ENCODE results near the gene RXRB. TPM values are rescaled to one million over a fixed set of nuclear protein-coding genes. Genes with fewer than 3 reads are reported as not detected.

Gene RXRB
- total RNA-seq, 2 donors from 2014 or later, result 43.9 to 50.4 TPM

DNA sequence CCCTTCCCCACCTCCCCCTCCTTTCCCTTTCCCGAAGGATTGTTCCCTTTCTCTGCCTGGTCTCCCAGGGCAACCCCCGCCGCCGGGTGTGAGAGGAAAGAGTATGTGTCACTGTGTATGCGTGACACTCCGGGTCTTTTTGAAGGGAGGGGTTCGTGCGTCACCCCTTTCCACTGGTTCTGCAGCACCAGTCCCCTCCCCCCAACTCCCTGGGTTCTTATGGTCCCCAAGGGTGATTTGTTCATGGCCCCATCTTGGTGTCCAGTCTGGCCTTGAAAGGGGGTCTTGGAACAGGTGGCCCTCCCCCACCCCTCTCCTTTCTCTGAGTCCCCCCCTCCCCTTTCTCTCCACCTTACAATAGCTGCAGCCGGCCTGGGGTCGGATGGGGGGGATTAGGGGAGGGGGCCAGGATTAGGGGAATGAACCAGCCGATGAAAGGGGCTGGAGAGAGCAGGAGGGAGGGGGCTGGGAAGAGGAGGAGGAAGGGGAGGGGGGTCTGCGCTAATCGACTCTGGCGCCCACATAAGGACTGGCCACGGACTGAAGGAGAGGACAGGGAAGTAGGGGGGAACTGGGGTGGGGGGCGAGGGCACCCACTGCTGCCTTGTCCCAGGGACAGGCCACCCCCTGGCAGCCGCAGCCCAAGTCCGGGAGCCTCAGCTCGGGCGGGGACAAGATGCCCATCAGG, 6.5 kb upstream of the RXRB start:
- ATAC-seq (no peak), DNase-seq (ENCODE audit: low spot score) (no peak)
- H3K4me1 Mint-ChIP-seq (ENCODE audit: low read depth in 2 of 2), result peaks cover 56 to 57% of the 10 kb centered on the region in 2 donors
- peaks cover 0 to 3% of the 10 kb centered on the region in 2 donors for H3K27me3 Mint-ChIP-seq
- H3K36me3 Mint-ChIP-seq, result peaks cover 19% of the 10 kb centered on the region
- H3K27ac Mint-ChIP-seq, result peak overlapping the region in 1 of 2 donors; percentile 87
- no peaks in the 10 kb centered on the region for H3K9me3 Mint-ChIP-seq
- H3K4me3 Mint-ChIP-seq, result peak overlapping the region; percentile 89

DNA sequence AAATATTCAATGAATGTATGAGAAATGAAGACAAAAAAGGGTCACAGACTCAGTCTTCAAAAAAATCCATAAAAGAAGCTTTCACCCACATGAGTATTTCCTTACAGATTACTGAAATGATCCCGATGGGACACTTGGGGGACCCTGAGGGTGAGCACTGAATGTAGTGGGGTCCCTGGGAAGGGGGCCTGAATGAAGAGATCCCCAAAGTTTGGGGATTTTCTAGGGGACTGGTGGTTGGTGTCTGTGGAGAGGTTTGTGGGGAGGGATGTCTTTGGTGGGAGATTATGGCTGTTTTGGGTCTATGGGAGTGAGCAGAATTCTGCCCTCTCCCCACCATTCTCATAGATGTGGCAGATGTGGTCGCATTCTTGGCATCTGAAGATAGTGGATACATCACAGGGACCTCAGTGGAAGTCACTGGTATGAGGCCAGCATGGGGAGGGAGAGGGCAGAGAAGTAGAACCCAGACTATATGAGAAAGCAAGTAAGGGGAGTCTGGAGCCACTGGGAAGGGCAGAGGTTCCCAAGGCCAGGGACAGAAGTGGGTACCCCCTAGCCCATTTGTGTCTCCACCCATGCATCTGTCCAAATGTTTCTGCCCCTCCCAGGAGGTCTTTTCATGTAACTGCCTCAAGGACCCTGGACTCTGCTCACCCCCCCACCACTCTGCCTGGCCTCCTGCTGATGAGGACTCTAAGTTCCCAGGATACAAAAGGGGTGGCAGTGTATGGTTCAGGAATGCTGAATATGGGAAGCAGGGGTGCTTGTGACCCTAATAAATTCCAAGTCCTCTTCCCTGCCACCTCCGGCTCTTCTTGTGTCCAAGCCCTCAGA, 5.8 kb upstream of the RXRB start:
- Mint-ChIP-seq H3K27me3 (peaks cover 0 to 3% of the 10 kb centered on the region in 2 donors), H3K4me3 (peak overlapping the region; percentile 100), H3K9me3 (no peaks in the 10 kb centered on the region), H3K4me1 (ENCODE audit: low read depth in 2 of 2) (peaks cover 60 to 62% of the 10 kb centered on the region in 2 donors), H3K27ac (peak overlapping the region; percentile 88 to 98), H3K36me3 (peaks cover 20% of the 10 kb centered on the region)
- no peak for ATAC-seq
- no peak for DNase-seq (ENCODE audit: low spot score)

DNA sequence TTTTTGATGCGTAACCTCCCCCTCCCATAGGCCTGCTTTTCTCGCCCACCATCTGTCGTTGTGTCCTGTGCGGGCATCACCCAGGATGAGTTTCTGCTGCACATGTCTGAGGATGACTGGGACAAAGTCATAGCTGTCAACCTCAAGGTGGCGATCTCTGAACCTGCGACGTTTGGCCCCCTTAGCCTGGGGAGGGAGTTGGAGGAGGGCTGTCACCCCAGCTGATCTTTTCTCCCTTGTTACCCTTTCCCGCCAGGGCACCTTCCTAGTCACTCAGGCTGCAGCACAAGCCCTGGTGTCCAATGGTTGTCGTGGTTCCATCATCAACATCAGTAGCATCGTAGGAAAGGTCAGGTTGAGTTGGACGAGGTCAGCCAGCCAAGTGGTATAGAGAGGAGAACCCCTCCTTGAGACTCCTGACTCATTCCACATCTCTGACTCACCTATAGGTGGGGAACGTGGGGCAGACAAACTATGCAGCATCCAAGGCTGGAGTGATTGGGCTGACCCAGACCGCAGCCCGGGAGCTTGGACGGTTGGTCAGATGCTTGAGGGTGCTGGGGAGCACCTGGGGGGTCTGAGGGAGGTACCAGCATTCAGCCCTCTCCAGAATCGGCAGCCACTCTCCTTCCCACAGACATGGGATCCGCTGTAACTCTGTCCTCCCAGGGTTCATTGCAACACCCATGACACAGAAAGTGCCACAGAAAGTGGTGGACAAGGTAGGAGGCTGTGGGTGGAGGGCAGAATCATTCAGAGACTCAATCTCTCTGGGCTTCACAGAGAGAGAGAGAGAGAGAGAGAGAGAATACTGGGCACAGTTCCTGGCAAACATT, 4.9 kb upstream of the RXRB start:
- DNase-seq (ENCODE audit: low spot score), result no peak
- no peak for ATAC-seq
- Mint-ChIP-seq H3K9me3 (no peaks in the 10 kb centered on the region), H3K36me3 (peaks cover 25% of the 10 kb centered on the region), H3K27ac (peak overlapping the region; percentile 88 to 98), H3K4me3 (peak overlapping the region; percentile 100), H3K4me1 (ENCODE audit: low read depth in 2 of 2) (peaks cover 65 to 69% of the 10 kb centered on the region in 2 donors), H3K27me3 (peaks cover 0 to 3% of the 10 kb centered on the region in 2 donors)

DNA sequence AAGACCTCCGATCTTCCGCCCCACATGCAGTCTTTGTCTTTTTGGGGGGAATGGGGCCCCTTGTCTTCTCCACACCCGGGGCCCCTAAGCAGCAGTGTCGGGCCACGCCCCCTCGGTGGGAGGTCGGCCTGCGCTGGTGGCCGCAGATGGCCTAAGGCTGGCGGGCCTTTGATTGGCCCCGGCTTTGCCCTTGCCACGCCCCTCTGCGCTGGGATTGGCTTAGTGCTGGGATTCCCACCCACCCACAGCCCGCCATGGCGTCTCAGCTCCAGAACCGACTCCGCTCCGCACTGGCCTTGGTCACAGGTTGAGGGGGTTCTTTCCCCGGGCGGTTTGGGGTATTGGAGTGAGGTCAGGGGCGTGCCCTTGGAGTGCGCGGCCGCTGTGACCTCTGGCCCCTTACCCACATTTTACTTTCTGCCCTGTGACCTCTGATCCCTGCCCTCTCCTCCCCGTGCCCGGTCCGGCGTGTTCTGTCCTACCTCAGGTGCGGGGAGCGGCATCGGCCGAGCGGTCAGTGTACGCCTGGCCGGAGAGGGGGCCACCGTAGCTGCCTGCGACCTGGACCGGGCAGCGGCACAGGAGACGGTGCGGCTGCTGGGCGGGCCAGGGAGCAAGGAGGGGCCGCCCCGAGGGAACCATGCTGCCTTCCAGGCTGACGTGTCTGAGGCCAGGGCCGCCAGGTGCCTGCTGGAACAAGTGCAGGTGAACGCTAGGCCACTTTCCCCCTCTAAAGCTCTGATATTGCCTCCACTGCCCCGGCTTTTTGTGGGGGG, 4.1 kb upstream of the RXRB start, which contains the start of gene HSD17B8:
TSS of gene HSD17B8 (plus strand) at position 241 of the 776 bp plus-strand sequence. CDS start at position 255, 14 bp downstream.
- H3K36me3 Mint-ChIP-seq, result peaks cover 25% of the 10 kb centered on the region
- DNase-seq (ENCODE audit: low spot score), result peak; percentile 93

DNA sequence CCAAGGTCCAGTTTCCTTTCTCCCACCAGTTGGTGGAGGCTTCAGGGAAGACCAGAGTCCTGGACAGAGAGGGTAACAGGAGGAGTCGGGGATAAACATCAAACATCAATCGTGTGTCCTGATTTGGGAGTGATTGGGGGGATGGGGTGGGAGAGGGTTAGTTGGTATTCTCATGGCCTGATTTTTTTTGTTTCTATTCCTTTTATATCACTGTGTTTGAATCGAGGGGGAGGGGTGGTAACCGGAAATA, 3.6 kb upstream of the RXRB start:
- H3K4me3 Mint-ChIP-seq, result peak overlapping the region; percentile 100
- ATAC-seq, result no peak
- H3K4me1 Mint-ChIP-seq (ENCODE audit: low read depth in 2 of 2), result peaks cover 60 to 64% of the 10 kb centered on the region in 2 donors
- H3K27me3 Mint-ChIP-seq, result peaks cover 0 to 3% of the 10 kb centered on the region in 2 donors
- H3K9me3 Mint-ChIP-seq, result no peaks in the 10 kb centered on the region
- peaks cover 25% of the 10 kb centered on the region for H3K36me3 Mint-ChIP-seq
- no peak for DNase-seq (ENCODE audit: low spot score)
- H3K27ac Mint-ChIP-seq, result peak overlapping the region; percentile 98 to 100

More for the DNA sequence above, 4.1 kb upstream of the RXRB start, which contains the start of gene HSD17B8:
- Mint-ChIP-seq H3K4me3 (peak within 1 kb of the TSS; percentile 100), H3K27ac (peak within 1 kb of the TSS; percentile 98 to 100), H3K4me1 (ENCODE audit: low read depth in 2 of 2) (peaks cover 63 to 65% of the 10 kb centered on the region in 2 donors), H3K27me3 (peaks cover 0 to 3% of the 10 kb centered on the region in 2 donors), H3K9me3 (no peaks in the 10 kb centered on the region)
- peak; percentile 77 to 81 for ATAC-seq

DNA sequence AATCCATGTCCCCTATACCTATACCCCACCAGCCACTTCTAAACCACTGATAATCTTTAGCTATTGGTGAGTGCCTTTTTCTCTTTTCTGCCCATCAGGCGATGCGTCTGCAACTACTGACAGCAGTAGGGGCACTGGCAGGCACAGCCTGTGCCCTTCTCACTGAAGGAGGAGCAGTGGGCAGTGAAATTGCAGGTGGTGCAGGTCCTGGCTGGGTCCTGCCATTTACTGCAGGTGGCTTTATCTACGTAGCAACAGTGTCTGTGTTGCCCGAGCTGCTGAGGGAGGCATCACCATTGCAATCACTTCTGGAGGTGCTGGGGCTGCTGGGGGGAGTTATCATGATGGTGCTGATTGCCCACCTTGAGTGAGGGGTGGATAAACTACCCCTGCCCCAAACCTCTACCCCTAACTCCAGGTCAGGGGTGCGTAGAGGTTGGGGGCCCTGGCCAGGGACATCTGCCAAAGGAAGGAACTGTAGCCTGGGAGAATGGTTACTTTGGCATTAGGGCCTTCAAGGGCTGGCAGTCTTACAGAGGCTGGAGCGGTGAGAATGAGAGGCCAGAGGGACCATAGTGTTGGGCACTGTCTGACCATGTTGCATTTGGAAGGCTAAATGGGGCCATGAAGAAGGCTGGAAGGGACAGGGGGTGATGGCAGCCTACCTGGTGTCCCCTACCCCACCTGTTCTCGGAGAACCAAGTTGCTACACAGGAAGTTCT, 3.1 kb upstream of the RXRB start:
- H3K4me1 Mint-ChIP-seq (ENCODE audit: low read depth in 2 of 2), result peaks cover 60 to 65% of the 10 kb centered on the region in 2 donors
- DNase-seq (ENCODE audit: low spot score) (no peak), ATAC-seq (no peak)
- H3K4me3 Mint-ChIP-seq, result peak overlapping the region; percentile 100
- peak overlapping the region; percentile 98 to 100 for H3K27ac Mint-ChIP-seq
- peaks cover 0 to 3% of the 10 kb centered on the region in 2 donors for H3K27me3 Mint-ChIP-seq
- peaks cover 25% of the 10 kb centered on the region for H3K36me3 Mint-ChIP-seq
- H3K9me3 Mint-ChIP-seq, result no peaks in the 10 kb centered on the region

DNA sequence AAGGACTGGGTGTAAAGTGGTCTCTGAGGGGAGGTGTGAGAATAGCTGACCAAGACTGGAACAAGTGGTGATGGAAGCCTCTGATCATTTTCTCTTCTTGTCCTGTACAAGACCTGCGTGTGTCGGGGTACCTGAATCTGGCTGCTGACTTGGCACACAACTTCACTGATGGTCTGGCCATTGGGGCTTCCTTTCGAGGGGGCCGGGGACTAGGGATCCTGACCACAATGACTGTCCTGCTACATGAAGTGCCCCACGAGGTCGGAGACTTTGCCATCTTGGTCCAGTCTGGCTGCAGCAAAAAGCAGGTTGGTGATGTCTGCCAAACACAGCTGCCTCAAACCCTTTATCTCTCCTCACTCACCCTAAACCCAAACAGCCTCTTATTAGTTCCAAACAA, 2.3 kb upstream of the RXRB start:
- H3K27me3 Mint-ChIP-seq, result peaks cover 0 to 3% of the 10 kb centered on the region in 2 donors
- H3K27ac Mint-ChIP-seq, result peak overlapping the region; percentile 98 to 100
- peak overlapping the region; percentile 100 for H3K4me3 Mint-ChIP-seq
- no peaks in the 10 kb centered on the region for H3K9me3 Mint-ChIP-seq
- no peak for DNase-seq (ENCODE audit: low spot score)
- ATAC-seq, result no peak
- peaks cover 25% of the 10 kb centered on the region for H3K36me3 Mint-ChIP-seq
- H3K4me1 Mint-ChIP-seq (ENCODE audit: low read depth in 2 of 2), result peaks cover 67 to 72% of the 10 kb centered on the region in 2 donors

DNA sequence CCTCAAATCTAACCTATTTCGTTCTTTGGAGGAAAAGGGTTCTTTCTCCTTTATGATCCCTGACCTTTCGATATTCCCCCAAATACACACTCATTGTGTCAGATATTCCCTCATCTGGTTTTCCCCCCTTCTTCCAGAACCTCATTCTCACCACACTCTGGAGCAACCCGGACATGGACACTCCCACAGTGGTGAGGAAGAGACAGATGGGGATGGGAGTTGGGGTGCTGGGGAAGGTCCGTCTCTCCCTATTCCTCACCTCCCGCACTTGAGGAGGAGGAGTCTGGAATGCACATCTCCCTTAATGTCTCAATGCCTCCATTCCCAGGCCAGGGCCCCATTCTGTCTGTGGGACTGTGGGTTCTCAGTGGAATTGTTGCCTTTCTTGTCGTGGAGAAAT, 1.5 kb upstream of the RXRB start:
- Mint-ChIP-seq H3K27ac (peak overlapping the region; percentile 98 to 100), H3K9me3 (no peaks in the 10 kb centered on the region), H3K36me3 (peaks cover 30% of the 10 kb centered on the region), H3K4me3 (peak overlapping the region; percentile 100), H3K4me1 (ENCODE audit: low read depth in 2 of 2) (peaks cover 76% of the 10 kb centered on the region in 2 donors), H3K27me3 (peaks cover 0 to 3% of the 10 kb centered on the region in 2 donors)
- no peak for DNase-seq (ENCODE audit: low spot score)
- no peak for ATAC-seq

DNA sequence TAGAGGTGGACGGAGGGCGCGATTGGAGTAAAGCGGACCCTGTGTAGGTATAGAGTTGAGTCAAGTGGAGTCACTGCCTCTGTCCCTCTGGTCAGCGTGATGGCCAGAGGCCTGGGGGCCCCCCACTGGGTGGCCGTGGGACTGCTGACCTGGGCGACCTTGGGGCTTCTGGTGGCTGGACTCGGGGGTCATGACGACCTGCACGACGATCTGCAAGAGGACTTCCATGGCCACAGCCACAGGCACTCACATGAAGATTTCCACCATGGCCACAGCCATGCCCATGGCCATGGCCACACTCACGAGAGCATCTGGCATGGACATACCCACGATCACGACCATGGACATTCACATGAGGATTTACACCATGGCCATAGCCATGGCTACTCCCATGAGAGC, 681 bp upstream of the RXRB start:
- no peak for DNase-seq (ENCODE audit: low spot score)
- no peak for ATAC-seq
- no peaks in the 10 kb centered on the region for H3K9me3 Mint-ChIP-seq
- H3K4me3 Mint-ChIP-seq, result peak overlapping the region; percentile 100
- peaks cover 36% of the 10 kb centered on the region for H3K36me3 Mint-ChIP-seq
- peaks cover 0 to 3% of the 10 kb centered on the region in 2 donors for H3K27me3 Mint-ChIP-seq
- H3K27ac Mint-ChIP-seq, result peak overlapping the region; percentile 98 to 100
- H3K4me1 Mint-ChIP-seq (ENCODE audit: low read depth in 2 of 2), result peaks cover 72 to 78% of the 10 kb centered on the region in 2 donors

DNA sequence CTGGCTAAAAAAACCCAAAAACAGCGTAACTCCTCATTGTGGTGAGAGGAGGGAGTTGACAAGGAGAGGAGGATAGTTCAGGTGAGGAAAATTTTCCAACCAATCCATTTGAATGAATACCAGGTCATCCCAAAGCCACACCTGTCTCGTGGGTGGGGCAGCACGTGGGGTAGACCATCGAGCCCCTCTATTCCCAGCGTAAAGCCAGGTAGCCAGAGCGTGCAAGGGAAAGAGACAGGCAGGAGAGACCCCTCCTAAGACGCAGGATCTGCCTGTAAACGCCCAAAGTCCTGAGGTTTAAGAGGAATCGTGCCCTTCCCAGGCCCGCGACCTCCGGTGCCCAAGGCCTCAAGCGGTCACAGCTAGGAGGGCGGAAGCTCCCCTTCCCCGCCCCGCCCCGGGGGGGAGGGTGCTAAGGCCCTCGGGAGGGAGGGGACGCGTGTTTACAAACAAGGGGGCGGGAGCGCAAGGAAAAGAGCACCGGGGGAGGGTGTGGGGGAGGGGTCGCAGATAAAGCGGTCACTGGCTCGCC, 712 bp downstream of the RXRB start:
- H3K4me3 Mint-ChIP-seq, result peak overlapping the region; percentile 100
- H3K9me3 Mint-ChIP-seq, result no peaks in the 10 kb centered on the region
- DNase-seq (ENCODE audit: low spot score) (peak; percentile 89), ATAC-seq (peak; percentile 66 to 71)
- H3K27ac Mint-ChIP-seq, result peak overlapping the region; percentile 98 to 100
- H3K4me1 Mint-ChIP-seq (ENCODE audit: low read depth in 2 of 2), result peaks cover 59 to 68% of the 10 kb centered on the region in 2 donors
- H3K27me3 Mint-ChIP-seq, result no peaks in the 10 kb centered on the region
- H3K36me3 Mint-ChIP-seq, result peaks cover 46% of the 10 kb centered on the region

DNA sequence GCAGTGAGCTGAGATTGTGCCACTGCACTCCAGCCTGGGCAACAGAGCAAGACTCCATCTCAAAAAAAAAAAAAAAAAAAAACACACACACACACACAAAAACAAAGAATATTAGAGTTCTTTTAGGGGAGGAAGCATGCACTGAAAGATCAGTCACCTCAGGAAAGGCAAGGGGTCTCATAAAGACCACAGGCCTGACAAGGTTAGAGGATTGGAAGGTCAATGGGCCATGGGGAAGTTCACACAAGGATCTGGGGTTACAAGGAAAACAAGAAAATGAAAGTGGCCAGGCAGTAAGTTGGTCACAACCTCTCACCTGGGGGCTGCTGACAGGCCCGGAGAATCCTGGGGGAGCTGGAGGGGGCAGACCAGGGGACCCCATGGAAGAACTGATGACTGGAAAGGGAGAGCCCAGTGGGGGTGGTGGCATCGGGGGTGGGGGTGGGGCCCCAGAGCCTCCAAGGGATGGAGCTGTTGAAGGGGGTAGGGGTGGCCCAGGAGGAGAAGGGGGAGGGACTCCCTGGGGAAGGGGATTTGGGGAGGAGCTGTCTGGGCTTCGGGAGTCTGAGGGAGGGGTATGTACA, 1.5 kb downstream of the RXRB start:
- ATAC-seq (no peak), DNase-seq (ENCODE audit: low spot score) (peak; percentile 12)
- peak overlapping the region; percentile 98 to 100 for H3K27ac Mint-ChIP-seq
- peaks cover 46% of the 10 kb centered on the region for H3K36me3 Mint-ChIP-seq
- peaks cover 54 to 63% of the 10 kb centered on the region in 2 donors for H3K4me1 Mint-ChIP-seq (ENCODE audit: low read depth in 2 of 2)
- H3K4me3 Mint-ChIP-seq, result peak overlapping the region; percentile 100
- no peaks in the 10 kb centered on the region for H3K9me3 Mint-ChIP-seq
- no peaks in the 10 kb centered on the region for H3K27me3 Mint-ChIP-seq

All from natural killer cell treated with Interleukin-12 subunit alpha and Interleukin-12 subunit beta and Interleukin-15 and Interleukin-18, amount 100 ng/mL, for 72 hours (primary cell).